Fibroblast of peridontal ligament (primary cell): ENCODE results near the gene PRKCH.
"Not testable (repeated sequence)": the region's sequence is repeated elsewhere in the genome, so short reads cannot be mapped to it uniquely, and the experiment has no call there.

Source experiments
- DNase-seq: peaks from one replicate; pipeline ENCODE4 v3.0.0-alpha.2; 2010; ENCODE audit errors: extremely low read depth

Gene PRKCH

GRCh38 chr14:61308198-61308597 lies 13.2 kb upstream of the PRKCH start:
- DNase-seq, result no peak

DNA sequence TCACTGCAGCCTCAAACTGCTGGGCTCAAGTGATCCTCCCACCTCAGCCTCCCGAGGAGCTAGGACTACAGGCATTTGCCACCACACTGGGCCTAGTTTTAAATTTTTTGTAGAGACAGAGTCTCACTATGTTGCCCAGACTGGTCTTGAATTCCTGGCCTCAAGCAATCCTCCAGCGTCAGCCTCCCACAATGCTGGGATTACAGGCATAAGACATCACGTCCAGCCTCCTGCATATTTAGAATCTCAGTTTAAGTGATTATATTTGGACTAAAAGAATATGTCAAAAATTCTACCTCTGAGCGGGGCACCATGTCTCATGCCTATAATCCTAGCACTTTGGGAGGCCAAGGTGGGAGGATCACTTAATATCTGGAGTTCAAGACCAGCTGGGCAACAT lies 12.7 kb upstream of the PRKCH start:
- not testable (repeated sequence) for DNase-seq

DNA sequence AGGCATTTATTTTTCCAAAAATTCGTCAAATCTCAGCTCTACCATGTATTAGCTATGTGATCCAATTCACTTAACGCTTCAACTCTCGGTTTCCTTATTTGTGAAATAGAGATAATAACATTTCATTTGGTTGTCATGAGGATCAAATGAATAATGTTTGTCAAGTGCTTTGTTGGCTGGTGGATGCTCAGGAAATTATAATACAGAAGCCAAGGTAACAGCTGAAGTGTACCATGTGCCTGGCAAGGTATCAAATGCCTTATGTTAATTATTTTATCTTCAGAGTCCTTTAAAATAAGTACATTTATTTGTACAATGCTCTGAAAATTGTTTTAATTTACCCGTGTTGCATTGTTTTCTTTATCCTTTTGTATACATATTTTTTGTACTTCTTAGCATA lies 6.1 kb upstream of the PRKCH start:
- no peak for DNase-seq

GRCh38 chr14:61319086-61319485 lies 2.3 kb upstream of the PRKCH start:
- no peak for DNase-seq

DNA sequence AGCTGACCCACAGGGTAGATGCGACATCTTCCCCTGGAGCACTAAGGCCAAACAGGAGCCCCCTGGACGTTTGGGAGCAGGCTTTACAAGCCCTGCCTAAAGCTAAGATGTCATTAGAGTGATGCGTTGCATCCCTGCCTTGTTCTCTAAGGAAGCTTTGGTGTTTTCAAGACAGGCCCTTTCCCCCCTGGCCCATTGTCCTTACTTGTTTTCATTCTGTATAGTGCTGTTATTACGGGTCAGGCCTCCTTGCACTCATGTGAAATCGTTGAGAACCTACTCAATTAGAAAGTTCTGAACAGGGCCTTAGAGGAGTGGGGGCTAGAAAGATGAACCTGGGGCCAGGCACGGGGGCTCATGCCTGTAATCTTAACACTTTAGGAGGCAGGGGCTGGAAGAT lies 1.7 kb upstream of the PRKCH start:
- no peak for DNase-seq

DNA sequence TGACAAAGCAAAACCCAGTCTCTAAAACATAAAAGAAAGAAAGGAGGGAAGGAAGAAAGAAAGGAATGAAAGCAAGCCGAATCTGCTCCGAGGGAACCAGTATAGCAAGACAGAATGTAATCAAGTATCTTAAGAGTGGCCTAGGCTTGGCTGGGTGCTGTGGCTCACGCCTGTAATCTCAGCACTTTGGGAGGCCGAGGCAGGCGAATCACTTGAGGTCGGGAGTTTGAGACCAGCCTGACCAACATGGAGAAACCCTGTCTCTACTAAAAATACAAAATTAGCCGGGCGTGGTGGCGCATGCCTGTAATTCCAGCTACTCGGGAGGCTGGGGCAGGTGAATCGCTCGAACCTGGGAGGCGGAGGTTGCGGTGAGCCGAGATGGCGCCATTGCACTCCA lies 1.2 kb upstream of the PRKCH start:
- not testable (repeated sequence) for DNase-seq

DNA sequence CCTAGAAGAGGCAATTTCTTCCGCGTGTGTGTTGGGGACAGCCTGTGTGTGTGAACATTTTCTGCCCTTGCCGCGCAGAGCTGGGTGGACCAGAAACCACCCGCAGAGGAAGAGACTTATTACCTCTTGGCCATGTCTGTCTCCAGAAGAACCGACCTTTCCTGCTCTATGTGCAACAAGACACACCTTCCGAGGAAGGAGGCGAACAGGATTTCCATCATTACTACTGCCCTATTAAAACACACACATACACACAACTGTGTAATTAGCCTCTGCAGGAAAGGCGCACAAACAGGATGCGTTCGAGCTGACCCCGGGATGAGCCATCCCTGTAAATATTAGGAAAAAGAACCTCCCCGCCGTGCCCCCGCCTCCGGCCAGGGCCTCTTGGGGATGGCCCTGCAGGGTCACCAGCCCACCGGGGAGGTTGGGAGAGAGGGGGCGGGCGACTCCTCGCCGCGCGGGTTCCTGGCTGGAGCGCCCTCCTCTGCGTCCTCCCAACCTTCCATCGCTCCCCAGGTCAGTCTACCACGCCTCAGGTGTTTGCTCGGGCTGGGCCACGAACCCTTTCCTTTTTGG lies 484 bp upstream of the PRKCH start:
- no peak for DNase-seq

DNA sequence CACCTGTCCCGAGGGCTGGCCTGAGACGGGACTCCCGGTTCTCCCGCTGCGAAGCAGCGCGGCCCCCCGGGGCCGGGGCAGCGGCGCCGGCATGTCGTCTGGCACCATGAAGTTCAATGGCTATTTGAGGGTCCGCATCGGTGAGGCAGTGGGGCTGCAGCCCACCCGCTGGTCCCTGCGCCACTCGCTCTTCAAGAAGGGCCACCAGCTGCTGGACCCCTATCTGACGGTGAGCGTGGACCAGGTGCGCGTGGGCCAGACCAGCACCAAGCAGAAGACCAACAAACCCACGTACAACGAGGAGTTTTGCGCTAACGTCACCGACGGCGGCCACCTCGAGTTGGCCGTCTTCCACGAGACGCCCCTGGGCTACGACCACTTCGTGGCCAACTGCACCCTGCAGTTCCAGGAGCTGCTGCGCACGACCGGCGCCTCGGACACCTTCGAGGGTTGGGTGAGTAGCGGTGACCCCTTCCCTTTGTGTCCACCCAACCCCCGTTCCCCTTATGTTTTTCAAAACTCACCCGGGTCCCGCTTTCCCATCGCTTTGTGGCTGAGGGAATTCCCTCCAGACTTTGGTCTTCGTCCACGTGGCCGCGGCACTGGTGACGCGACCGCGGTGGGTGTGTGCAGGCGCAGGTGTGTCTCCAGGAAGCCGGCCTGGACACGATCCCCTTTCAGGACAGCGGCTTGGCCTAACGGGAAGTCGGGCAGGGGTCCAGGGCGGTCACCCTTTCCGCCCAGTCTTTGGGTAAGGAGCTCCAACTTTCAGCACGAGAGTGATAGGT lies 826 bp downstream of the PRKCH start:
- DNase-seq, result no peak

DNA sequence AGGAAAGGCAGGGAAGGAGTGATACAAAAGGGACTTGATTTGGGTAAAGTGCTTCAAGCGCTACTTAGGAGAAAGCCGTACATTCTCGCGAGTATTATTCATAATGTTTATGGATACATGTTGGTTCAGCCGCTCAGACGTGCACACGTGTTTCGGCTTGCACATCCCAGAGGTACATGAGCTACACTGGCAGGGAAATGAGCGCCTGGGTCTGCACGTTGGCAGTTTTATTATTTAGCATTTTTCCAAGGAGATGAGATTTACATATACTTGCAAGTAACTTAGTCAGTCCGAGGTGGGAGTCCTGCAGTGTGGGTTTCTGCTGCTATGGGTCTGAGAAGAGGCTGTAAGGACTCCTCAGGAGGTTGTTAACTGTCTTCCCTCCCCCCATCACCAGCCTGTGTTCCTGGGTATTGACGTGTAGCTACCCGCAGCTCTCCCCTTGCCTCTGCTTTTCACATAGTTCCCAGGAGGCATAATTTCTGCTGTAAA lies 1.5 kb downstream of the PRKCH start:
- peak; percentile 2 for DNase-seq

DNA sequence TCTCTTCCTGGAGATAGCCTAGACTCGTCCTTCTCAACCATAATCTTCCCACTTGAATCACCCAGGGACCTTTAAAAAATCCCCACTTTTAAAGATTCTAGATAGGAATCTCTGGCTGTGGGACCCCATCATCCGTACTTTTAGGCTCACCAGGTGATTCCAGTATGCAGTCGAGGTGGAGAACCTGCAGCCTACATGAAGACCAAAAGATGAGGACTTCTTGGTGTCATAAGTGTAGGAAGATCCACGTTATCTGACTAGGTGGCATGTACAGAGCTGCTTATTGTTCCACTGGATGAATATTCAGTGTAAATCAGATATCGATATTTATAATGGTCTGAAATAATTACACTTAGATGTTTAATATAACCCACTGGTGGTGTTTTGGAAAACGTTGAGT lies 2.6 kb downstream of the PRKCH start:
- DNase-seq, result no peak

DNA sequence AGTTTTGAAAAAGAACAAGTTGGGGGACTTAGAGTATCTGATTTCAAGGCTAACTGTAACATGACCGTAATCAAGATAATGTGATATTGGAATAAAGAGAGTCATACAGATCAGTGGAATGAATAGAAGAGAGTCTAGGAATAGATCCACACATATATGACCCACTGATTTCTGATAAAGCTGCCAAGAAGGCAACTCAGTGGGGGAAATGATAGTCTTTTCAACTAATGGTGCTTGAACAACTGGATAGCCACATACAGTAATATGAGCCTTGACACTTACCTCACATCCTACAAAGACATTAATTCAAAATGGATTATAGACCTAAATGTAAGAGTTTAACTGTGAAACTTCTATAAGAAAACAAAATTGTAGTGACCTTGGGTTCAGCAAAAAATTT lies 3.8 kb downstream of the PRKCH start:
- no peak for DNase-seq

DNA sequence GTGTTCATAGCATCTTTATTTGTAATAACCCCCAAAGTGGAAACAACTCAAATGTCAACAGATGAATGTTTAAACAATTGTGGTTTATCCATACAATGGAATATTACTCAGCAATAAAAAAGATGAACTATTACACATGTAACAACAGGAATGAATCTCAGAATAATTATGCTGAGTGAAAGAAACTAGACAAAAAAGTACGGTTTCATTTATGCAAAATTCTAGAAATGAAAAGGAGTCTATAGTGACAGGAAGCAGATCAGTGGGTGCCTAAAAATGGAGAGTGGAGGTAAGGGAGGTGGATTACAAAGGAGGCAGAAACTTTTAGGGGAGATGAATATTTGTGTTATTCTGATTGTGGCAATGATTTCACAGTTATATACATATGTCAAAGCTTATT lies 4.8 kb downstream of the PRKCH start:
- DNase-seq, result no peak

DNA sequence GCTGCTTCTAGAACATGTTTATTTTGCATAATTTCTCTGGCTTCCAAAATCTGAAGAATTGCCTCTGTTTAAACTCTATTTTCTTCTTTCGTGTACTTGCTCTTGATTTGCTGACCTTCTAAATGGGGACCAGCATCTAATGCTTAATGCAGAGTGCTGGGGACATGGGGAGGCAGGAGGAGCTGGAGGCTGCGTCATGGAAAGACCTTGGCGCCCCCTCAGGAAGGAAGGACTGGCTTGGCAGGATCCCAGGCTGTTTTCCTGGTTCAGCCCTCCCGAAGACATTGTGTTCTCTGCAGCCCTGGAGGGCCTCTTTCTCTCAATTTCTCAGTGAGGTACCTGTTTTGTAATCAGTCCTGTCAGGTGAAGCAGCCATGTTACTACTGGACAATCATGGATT lies 5.5 kb downstream of the PRKCH start:
- DNase-seq, result no peak

GRCh38 chr14:61328626-61329262 lies 7.4 kb downstream of the PRKCH start:
- no peak for DNase-seq

- no peak for DNase-seq
Measured at GRCh38 chr14:61329478-61330051, 8.2 kb downstream of the PRKCH start.

GRCh38 chr14:61330511-61330910 lies 9.1 kb downstream of the PRKCH start:
- no peak for DNase-seq

GRCh38 chr14:61331992-61332657 lies 10.7 kb downstream of the PRKCH start:
- no peak for DNase-seq

GRCh38 chr14:61332658-61333029 lies 11.3 kb downstream of the PRKCH start:
- DNase-seq, result no peak

GRCh38 chr14:61333087-61333486 lies 11.7 kb downstream of the PRKCH start:
- no peak for DNase-seq

DNA sequence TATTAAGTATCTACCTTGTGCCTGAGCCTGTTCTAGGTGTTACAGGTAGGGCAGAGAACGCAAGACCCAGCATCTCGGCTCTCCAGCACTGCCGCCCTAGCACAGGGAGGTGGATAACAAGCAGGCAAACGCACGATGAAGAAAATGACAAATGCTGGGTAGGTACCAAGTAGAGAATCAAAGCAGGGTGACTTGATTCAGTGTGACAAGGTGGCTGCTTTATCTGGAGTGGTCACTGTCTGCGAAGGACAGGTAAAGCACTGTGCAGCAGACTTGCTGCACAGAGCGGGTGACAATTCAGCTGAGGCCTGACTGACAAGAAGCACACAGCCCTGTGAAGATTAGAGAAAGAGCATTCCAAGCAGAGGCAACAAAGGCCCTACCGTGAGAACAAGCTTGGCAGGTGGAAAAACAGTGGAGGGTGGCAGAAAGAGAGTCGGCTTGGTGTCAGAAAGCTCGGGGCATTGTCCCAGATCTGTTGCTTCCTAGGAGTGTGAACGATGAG lies 12.9 kb downstream of the PRKCH start:
- no peak for DNase-seq

DNA sequence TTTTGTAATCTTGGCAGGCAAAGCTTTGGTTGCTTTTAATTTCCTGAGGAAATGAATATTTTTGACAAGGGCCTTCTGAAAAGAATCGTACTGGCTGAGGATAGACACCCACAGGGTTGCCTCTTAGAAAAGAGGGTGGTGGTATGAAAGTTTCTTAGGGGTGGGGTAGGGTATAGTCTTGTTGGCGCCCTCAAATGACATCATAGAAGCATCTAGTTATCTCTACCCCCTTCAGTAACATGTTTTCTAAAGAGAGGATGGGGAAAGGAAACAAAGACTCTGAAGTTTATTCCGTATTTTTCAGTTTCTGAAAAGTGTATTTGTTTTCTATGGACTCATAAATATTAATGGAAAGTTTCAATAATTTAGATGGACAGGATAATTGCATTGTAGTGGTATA lies 13.7 kb downstream of the PRKCH start:
- no peak for DNase-seq

GRCh38 chr14:61335671-61336275 lies 14.4 kb downstream of the PRKCH start:
- no peak for DNase-seq
